ENCODE results near the gene OR4A16. TPM values are rescaled to one million over a fixed set of nuclear protein-coding genes. Genes with fewer than 3 reads are reported as not detected.

The OR4A16 gene, protein sequence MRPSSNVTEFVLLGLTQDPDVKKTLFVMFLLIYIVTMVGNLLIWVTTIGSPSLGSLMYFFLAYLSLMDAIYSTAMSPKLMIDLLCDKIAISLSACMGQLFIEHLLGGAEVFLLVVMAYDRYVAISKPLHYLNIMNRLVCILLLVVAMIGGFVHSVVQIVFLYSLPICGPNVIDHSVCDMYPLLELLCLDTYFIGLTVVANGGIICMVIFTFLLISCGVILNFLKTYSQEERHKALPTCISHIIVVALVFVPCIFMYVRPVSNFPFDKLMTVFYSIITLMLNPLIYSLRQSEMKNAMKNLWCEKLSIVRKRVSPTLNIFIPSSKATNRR
- not detected in 2 replicates for total RNA-seq (2014; rRNA removed; shearing (Covaris generic))

- DNase-seq (ENCODE audit: low spot score) = no peak
Measured at GRCh38 chr11:55342901-55343300, at the start of gene OR4A16. Gene OR4A16 (plus strand): TSS chr11:55343201. CDS start chr11:55343201, 0 bp downstream.

DNA sequence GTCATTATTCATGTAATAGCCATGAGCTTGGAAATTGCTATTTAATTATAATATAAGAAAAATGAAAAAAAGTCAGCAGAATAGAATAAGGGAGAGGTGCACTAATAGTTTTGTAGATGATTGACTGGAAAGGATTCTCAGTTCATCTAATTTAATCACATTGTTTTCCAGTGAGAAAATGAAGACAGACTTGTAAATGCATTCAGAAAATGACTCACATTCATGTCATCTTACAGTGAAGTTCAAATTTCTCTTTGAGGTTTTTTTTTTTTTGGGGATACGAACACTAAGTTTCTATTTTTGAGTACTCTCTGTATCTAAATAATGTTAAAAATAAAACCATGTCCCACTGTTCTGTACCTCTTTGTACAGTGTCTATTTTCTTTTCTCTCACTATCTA, 18.5 kb upstream of the OR4A16 start:
- no peak for DNase-seq (ENCODE audit: low spot score)

DNA sequence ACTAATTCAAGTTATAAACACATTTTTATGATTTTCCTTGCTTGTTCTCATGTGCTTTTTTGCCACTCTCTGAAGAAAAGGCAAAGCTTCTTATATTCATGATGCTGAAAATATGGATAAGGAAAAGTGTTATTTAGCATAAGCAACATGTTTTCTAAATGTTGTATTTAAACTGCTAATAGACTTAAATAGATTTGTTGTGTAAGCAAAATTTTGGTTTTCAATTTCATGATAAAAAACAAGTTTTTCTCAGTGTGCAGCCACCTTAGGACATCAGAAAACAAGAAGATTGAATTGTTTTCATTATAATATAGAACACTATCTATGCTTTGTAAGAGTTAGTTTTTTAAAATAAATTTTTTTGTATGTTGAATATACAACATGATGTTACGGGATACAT, 2.3 kb downstream of the OR4A16 start:
- DNase-seq (ENCODE audit: low spot score) = no peak

DNA sequence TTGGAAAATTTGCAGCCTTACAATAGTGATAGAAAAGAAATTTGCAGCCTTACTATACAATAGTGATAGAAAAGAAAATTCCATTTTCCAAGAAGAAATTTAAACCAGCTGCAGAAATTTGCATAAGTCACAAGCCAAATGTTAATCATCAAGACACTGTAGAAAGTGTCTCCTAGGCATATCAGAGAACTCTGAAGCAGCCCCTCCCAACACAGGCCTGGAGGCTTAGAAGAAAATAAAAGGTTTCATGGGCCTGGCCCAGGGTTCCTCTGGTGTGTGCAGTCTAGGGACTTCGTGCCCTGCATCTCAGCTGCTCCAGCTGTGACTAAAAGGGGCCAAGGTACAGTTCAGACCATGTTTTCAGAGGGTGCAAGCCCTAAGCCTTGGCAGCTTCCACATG, 6.0 kb downstream of the OR4A16 start:
- no peak for DNase-seq (ENCODE audit: low spot score)

DNA sequence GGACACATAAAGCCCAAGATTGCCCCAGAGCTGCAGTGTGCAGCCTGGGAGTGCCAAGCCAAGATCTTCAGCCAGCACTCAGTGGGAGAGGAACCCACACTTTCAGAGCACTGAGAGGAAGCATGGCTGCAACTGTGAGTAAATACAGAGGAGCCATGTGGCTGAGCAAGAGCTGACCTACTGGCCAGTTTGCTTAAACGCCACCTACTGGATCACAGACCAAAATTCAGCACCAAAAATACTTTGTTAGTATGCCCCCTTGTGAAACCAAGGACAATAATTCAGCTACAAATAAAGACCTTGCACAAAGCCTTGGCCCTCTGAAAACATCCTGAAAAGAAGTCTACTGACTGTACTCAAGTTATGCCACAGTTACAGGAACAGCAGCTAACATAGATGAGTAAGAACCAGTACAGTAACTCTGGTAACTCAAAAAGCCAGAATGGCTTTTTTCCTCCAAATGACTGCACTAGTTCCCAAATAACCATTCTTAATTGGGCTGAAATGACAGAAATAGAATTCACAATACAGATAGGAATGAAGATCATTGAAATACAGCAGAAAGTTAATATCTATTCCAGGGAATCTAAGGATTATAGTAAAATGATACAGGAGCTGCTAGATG, 14.7 kb downstream of the OR4A16 start:
- no peak for DNase-seq (ENCODE audit: low spot score)

DNA sequence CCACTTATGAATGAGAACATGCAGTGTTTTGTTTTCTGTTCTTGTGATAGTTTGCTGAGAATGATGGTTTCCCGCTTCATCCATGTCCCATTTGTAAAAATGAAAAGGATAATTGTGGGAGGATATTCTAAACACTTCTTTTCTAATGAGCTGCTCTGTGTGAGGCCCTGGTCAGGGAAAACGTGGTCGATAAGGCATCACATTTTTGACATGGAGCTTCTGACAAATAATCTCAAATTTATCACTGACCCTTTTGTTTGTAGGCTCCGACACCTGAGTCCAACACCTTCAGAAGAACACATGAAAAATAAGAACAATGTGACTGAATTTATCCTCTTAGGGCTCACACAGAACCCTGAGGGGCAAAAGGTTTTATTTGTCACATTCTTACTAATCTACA, 24.7 kb downstream of the OR4A16 start, which contains the start of gene OR4A15:
OR4A15 (plus strand) TSS at position 301 of the 400 bp plus-strand sequence; CDS start at position 301, 0 bp downstream.
- no peak for DNase-seq (ENCODE audit: low spot score)

Other genes with a start within 250 kb of the OR4A16 start
- gene TRIM48, start 81.0 kb upstream of the OR4A16 start, total RNA-seq (2014; rRNA removed; shearing (Covaris generic)) = not detected in 2 replicates
- gene OR4A15, start 24.8 kb downstream of the OR4A16 start, total RNA-seq (2014; rRNA removed; shearing (Covaris generic)) = not detected in 2 replicates
- gene OR4C15, start 211.3 kb downstream of the OR4A16 start, total RNA-seq (2014; rRNA removed; shearing (Covaris generic)) = not detected in 2 replicates
- gene OR4C16, start 228.9 kb downstream of the OR4A16 start, total RNA-seq (2014; rRNA removed; shearing (Covaris generic)) = not detected in 2 replicates

Measured in A172 (cell line).